ENCODE data around the gene HTD2. TPM values are rescaled to one million over a fixed set of nuclear protein-coding genes. Genes with fewer than 3 reads are reported as not detected.

Gene HTD2
- total and polyA plus RNA-seq, 2 donors (not counting 3 experiments of a cell fraction or from before 2014, with no cell fraction given) = 8.2 to 10.3 TPM

- H3K4me3 ChIP-seq (replicated peaks in 1 of 3; ENCODE audit: insufficient read depth in 1 of 3, low read depth in 1 of 3, low read length in 3 of 3) = no peak overlapping the region
- H3K27me3 ChIP-seq (ENCODE audit: control insufficient read depth in 2 of 2, insufficient read depth in 2 of 2, low read length in 2 of 2) = no peaks in the 10 kb centered on the region
- no peak overlapping the region for H3K27ac ChIP-seq (ENCODE audit: insufficient read depth, low read depth, low read length)
- BruUV-seq (replicated peaks) = no TSS peak
- H3K4me1 ChIP-seq (ENCODE audit: control insufficient read depth, extremely low read depth, insufficient read depth, low read length) = no peaks in the 10 kb centered on the region
- ChIA-PET CTCF (interaction anchor here (0.6 to 1.1 kb wide), 4 partner anchors 9 to 74 kb away, joined by 3 read pairs; no protein-coding TSS in a partner anchor), POLR2A (no interaction called here)
- no peak overlapping the region for H3K9ac ChIP-seq (replicated peaks; ENCODE audit: extremely low read depth, insufficient read depth, low read length)
- no peak overlapping the region for H3K4me2 ChIP-seq (ENCODE audit: insufficient read depth, low read length)
- H4K20me1 ChIP-seq (replicated peaks; ENCODE audit: control insufficient read depth, extremely low read depth, insufficient read depth, low read length) = no peaks in the 10 kb centered on the region
- no peaks in the 10 kb centered on the region for H3K9me1 ChIP-seq (replicated peaks; ENCODE audit: control insufficient read depth, extremely low read depth, insufficient read depth, low read length)
- no peaks in the 10 kb centered on the region for H3K9me3 ChIP-seq (replicated peaks; ENCODE audit: control insufficient read depth, insufficient read depth, low read length)
- DNase-seq (ENCODE audit: low read depth, low spot score) = no peak
- TF ChIP-seq GATA2 (IDR thresholded peaks at IDR 0.05; ENCODE audit: insufficient read depth, insufficient read length, low read depth, low read length) (no peak), EZH2 (IDR thresholded peaks at IDR 0.05; ENCODE audit: borderline replicate concordance, low read depth, low read length, severe bottlenecking) (no peak), MAX (IDR thresholded peaks at IDR 0.05; ENCODE audit: insufficient read depth, insufficient read length) (no peak), CTCF (IDR thresholded peaks at IDR 0.05; ENCODE audit: extremely low read depth in 1 of 2, insufficient read depth in 1 of 2, low read depth in 1 of 2, low read length in 2 of 2) (no peak), JUN (IDR thresholded peaks at IDR 0.05; ENCODE audit: borderline replicate concordance, insufficient read depth, insufficient read length, low read depth) (no peak), POLR2AphosphoS5 (IDR thresholded peaks at IDR 0.05; ENCODE audit: insufficient read depth, low read depth, low read length) (no peak), FOS (IDR thresholded peaks at IDR 0.05; ENCODE audit: borderline replicate concordance, insufficient read depth, low read length) (no peak), MYC (IDR thresholded peaks at IDR 0.05; ENCODE audit: low read depth, low read length) (no peak)
- no peaks in the 10 kb centered on the region for H3K36me3 ChIP-seq (ENCODE audit: control insufficient read depth in 2 of 2, extremely low read depth in 1 of 2, insufficient read depth in 2 of 2, low read length in 2 of 2)
- H2AFZ ChIP-seq (ENCODE audit: low read depth, low read length) = no peak overlapping the region
- dilution Hi-C loops (cut with MboI; ENCODE audit: extremely low pct_ligation_motif_present, low sequenced_read_pairs) = no loop called here
- FAIRE-seq = peak; percentile 15
- intact Hi-C loops (cut with micrococcal nuclease) = no loop called here
- no peaks in the 10 kb centered on the region for H3K79me2 ChIP-seq (ENCODE audit: control insufficient read depth, insufficient read depth, low read length)
These were observed 34.4 kb downstream of the HTD2 start for GRCh38 chr3:58340594-58341244.

Data from endothelial cell of umbilical vein (primary cell).